Chondrocyte (in vitro differentiated cells): ENCODE data around the gene FAM72A. TPM values are rescaled to one million over a fixed set of nuclear protein-coding genes. Genes with fewer than 3 reads are reported as not detected.
"Not testable (repeated sequence)": the region's sequence is repeated elsewhere in the genome, so short reads cannot be mapped to it uniquely, and the experiment has no call there.

ENCODE experiments used
- DNase-seq: peaks from one replicate; pipeline ENCODE4 v3.0.0; 2021; ENCODE audit warnings: mixed read lengths, low spot score
- H3K27ac Mint-ChIP-seq: one replicate; pipeline ENCODE4 v1.8.0; 2021; ENCODE audit warnings: mild to moderate bottlenecking, moderate library complexity, mixed read lengths; ENCODE audit not compliant: unreplicated experiment
- H3K27me3 Mint-ChIP-seq: 2 replicates; pipeline ENCODE4 v1.8.0; 2021; ENCODE audit warnings: low read depth, mixed read lengths
- H3K36me3 Mint-ChIP-seq: 2 replicates; pipeline ENCODE4 v1.8.0; 2021; ENCODE audit warnings: low read depth, mixed read lengths
- H3K4me1 Mint-ChIP-seq: 2 replicates; pipeline ENCODE4 v1.8.0; 2021; ENCODE audit warnings: low read depth, mild to moderate bottlenecking, mixed read lengths
- H3K4me3 Mint-ChIP-seq: one replicate; pipeline ENCODE4 v1.8.0; 2021; ENCODE audit warnings: mild to moderate bottlenecking, moderate library complexity, mixed read lengths; ENCODE audit not compliant: unreplicated experiment
- H3K9me3 Mint-ChIP-seq: 2 replicates; pipeline ENCODE4 v1.8.0; 2021; ENCODE audit warnings: low read depth, mixed read lengths
- long read RNA-seq: library from polyadenylated mRNA; stranded (forward); transcript quantifications from one replicate; pipeline ENCODE4 v2.0.0, GENCODE V29; 2021
- total RNA-seq: library from RNA; stranded (reverse); gene quantifications from 3 replicates; pipeline ENCODE4 v1.2.1, GENCODE V29; 2021

Gene FAM72A
- total RNA-seq, result 1.9 to 3.3 TPM (median 2.3 TPM) in 3 replicates
- long read RNA-seq, partial matches to known transcripts, result 0 of 1 reads
- long read RNA-seq, other reads (novel, unspliced or antisense), result 0 of 1 reads

DNA sequence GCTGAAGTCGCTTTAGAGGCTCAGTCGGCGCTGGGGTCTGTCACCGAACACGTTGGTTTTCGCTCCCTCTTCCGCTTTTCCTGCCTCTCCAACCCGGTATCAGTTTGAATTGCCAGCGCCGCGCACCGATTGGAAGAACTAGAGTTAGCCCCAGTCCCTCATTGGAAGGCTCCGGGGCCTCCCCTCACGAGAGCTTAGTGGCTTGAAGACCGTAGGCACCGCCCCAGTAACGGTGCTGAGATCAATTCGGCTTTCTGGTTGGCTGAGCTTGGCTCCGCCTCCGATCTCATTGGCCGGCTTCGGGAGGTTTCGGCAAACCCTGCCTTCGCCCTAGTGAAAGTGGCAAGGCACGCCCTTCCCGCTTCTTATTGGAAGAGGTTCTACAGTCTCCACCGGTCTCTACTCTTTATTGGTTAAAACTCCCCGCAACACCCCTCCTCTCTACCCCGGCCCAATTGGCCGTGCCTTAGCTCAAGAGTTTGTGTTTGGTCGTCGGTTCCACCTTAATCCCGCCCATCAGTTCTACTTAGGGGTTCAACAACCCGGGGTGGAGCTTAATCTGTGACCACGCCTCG, at the start of gene FAM72A:
Gene FAM72A, minus strand, starts transcription at position 51 of the 575 bp plus-strand sequence. CDS start 814 bp downstream, outside the sequence.
- Mint-ChIP-seq H3K27ac (peak within 1 kb of the TSS; percentile 87), H3K4me3 (peak within 1 kb of the TSS; percentile 77)
- H3K27me3 Mint-ChIP-seq, H3K9me3 Mint-ChIP-seq, H3K36me3 Mint-ChIP-seq, H3K4me1 Mint-ChIP-seq: not testable (repeated sequence)
- peak; percentile 98 for DNase-seq

DNA sequence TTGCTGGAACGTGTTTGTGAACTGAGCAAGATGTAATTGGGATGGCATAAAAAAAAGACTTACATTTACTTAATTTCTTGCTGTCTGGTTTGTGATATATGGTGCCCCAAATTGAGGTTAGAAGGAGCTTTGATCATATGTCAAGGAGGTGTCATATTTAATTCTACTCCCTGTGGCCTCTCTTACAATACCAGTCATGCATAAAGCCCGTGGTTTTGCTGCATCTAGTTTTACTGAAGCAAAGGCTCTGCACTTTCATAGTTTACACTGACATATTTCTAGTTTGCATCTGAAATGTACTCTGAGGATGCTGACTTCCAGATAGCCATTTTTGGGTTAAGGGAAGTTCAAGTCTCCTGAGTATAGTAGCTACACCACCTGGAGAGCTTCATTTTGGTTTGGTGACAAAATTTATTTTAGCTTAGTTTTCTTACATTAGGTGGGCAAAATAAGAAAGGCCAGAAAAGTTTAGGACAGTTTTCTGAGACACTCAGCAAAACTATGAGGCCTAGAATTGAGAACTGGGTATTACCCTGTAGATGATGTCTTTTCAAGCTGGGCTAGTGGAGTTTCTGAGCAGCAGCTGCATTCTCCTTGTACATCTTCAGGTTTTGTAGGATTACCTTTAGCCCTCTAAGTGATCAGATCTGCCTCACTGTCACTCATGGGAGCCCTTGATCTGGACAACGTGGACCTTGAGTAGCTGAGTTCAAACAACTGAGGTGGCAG, 48.5 kb upstream of the FAM72A start:
- H3K4me1 Mint-ChIP-seq, DNase-seq, H3K36me3 Mint-ChIP-seq, H3K4me3 Mint-ChIP-seq, H3K9me3 Mint-ChIP-seq, H3K27ac Mint-ChIP-seq, H3K27me3 Mint-ChIP-seq: not testable (repeated sequence)

DNA sequence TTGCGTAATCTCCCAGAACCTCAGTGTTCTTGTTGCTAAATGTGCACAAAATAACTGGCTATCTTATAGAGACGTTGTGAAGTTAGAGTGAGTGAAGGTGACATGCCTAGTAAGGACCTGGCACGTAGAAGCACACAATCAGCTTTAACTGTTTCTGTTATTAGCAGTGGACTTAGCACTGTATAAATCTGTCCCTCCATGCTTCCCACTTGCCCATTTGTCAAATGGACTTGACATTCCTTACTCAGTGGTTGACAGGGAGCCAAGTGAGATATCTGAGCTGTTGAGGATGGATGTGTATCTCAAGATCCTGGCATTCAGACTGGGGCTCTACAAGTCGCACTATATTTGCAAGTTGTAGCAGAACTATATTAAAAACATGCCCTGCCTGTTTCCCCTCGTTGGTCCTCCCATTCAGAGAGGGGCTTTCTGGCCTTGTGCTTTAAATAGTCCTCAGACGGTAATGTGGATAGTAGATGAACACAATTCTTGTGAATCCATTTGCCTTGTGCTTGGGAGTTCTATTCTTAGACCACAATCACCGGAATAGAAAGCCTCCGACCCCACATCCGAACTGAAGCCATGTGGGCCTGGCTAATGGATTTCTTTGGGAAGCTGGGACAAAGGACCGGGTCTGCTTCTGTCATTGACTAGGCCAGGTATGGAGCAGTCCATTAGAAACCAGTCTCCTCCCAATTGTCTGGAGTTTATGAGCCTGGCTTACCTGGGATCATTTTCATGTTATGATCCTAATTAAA, 43.7 kb upstream of the FAM72A start:
- not testable (repeated sequence) for H3K27me3 Mint-ChIP-seq, H3K4me3 Mint-ChIP-seq

DNA sequence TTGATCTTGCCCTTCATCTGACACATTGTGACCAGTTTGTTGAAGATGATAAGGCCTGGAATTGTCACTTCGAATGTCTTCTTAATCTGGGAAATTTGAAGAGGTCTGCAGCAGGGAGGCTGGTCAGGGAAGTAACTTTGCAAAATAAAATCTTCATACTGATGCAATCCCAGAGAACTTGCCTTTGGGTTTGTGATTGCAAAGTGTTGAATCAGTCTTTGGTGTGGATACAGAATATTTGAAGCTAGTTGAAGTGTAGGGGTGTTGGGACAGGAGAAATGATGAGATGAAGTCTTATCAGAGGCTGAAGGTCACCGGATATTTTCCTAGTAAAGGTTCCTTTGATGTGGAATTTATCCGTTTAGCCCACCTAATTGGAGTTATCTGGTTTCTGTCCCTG, 42.8 kb upstream of the FAM72A start:
- H3K36me3 Mint-ChIP-seq, H3K9me3 Mint-ChIP-seq, DNase-seq, H3K4me3 Mint-ChIP-seq, H3K27me3 Mint-ChIP-seq, H3K4me1 Mint-ChIP-seq, H3K27ac Mint-ChIP-seq: not testable (repeated sequence)

More for the DNA sequence above, 43.7 kb upstream of the FAM72A start:
- H3K4me1 Mint-ChIP-seq, H3K36me3 Mint-ChIP-seq, H3K9me3 Mint-ChIP-seq, DNase-seq, H3K27ac Mint-ChIP-seq: not testable (repeated sequence)

DNA sequence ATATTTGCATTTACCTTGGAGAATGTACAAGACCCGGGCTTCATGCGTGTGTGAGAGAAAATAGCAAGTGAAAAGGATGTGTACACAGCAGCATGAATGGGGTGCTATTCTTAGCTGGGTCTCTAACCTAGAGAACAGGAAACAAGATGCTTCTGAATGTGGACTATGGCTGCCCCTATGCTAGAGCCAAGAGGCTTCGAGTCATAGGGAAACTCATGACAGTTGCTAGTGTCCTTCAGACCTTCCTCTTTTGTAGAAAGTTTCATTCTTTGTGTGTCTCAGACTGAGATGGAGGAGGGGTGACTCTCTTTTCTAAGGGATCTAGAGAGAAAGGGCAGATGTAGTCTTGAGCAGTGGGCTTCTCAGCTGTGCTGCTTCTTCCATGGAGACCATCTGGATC, 40.7 kb upstream of the FAM72A start:
- DNase-seq, result not testable (repeated sequence)

DNA sequence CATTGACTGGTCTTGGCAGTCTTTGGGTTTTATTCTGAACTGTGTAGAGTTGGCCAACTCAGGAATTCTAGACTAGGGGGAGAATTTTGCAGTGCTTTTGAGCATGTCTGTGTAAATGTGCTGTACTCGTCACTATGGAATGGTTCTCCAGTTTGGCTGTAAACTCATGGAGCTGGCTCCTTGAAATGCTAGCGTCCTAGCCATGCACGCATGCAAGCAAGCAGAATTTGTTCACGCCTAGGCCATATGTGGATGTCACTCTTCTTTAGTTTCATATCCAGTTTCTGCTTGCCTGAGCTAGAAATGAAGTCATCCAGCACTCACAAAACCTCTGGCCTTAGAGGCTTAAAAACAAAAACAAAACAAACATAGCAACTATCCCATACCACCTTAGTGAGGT, 37.6 kb upstream of the FAM72A start:
- H3K9me3 Mint-ChIP-seq, H3K4me1 Mint-ChIP-seq, H3K27me3 Mint-ChIP-seq, H3K36me3 Mint-ChIP-seq, DNase-seq, H3K27ac Mint-ChIP-seq, H3K4me3 Mint-ChIP-seq: not testable (repeated sequence)

More for the DNA sequence above, 40.7 kb upstream of the FAM72A start:
- H3K27ac Mint-ChIP-seq, H3K27me3 Mint-ChIP-seq, H3K9me3 Mint-ChIP-seq, H3K4me1 Mint-ChIP-seq, H3K4me3 Mint-ChIP-seq, H3K36me3 Mint-ChIP-seq: not testable (repeated sequence)

DNA sequence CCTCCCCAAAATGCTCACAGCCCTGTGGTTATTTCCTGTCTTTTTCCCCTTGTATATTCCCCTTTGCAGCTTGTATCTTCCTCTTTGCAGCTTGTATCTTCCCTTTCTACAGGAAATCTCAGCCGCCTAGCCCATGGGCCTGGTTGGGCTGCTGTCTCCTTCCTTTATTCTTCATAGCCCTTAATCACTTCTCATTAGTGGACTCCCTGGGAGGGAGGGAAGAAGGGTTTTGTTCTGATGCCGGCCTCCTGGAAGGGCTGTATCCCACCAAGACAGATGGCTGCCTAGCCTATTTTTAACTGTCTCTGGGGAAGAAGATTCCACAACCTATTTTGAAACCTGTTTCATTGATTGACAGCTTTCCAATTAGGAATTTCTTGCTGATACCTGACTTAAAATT, 32.6 kb upstream of the FAM72A start:
- H3K27ac Mint-ChIP-seq, H3K9me3 Mint-ChIP-seq, H3K27me3 Mint-ChIP-seq, H3K4me1 Mint-ChIP-seq, DNase-seq, H3K4me3 Mint-ChIP-seq, H3K36me3 Mint-ChIP-seq: not testable (repeated sequence)

DNA sequence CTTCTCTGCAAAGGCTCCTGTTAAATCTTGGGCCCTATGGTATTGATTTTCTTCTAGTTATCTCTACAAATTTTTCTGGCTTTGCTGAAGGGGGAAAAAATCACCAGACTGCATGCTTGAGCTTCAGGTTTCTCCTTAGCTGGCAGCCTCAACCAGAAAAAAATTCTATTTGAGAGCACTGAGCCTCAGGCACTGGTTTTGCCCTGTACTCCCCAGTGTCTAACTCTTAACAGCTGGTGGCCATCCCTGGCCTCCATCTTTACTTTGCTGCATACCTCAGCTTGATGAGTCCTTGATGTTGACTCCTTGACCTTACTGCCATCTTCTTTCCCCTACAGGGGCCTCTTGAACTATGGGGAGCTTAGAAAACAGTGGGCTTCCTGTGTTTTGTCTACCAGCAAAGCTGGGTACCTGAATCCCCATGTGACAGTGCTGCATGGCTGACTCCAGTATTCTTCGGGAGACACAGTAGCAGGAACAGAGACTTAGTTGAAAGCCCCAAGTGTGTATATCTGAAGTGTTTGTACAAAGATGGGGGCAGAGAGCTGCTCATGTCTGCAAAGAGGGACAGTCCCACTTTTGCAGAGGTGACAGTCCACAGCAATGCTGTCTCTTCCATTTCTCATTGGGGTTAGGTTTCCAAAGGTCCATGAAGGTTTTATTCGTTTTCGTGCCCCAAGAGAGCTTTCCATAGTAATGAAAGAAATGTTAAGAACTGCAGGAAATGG, 31.7 kb upstream of the FAM72A start:
- not testable (repeated sequence) for H3K4me3 Mint-ChIP-seq, H3K9me3 Mint-ChIP-seq, H3K4me1 Mint-ChIP-seq, H3K27me3 Mint-ChIP-seq, H3K36me3 Mint-ChIP-seq, DNase-seq, H3K27ac Mint-ChIP-seq

DNA sequence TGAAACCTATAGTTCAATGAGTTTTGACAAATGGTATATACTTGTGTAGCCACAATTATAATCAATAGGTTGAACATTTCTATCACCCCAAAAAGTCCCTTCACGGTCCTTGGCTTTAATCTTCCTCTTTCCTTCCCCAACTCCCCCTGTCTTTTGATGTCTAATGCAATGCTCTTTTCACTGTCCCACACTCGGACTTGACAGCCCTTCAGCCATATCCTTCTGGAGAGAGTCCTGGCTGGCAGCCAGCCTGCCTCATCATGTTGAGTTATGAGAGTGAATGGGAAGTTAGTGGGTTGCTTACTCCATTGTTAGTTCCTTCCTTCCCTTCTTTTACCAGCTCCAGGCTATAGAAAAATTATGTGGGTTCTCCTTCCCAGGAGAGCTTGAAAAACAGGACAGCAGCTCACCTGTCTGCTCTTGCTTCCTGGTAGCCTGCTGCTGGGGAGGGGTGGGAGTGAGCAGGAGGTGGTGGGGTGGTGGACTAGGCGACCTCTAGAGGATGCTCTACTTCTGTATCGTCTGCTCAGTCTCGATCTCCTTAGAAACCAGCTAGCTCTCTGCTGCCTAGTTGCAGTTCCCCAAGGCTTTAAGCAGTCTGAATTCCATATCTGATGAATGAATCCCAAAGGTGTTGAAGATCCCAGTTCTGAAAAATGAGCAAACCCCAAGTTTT, 30.5 kb upstream of the FAM72A start:
- H3K27ac Mint-ChIP-seq, H3K9me3 Mint-ChIP-seq, H3K27me3 Mint-ChIP-seq, H3K4me3 Mint-ChIP-seq, H3K4me1 Mint-ChIP-seq, H3K36me3 Mint-ChIP-seq, DNase-seq: not testable (repeated sequence)

DNA sequence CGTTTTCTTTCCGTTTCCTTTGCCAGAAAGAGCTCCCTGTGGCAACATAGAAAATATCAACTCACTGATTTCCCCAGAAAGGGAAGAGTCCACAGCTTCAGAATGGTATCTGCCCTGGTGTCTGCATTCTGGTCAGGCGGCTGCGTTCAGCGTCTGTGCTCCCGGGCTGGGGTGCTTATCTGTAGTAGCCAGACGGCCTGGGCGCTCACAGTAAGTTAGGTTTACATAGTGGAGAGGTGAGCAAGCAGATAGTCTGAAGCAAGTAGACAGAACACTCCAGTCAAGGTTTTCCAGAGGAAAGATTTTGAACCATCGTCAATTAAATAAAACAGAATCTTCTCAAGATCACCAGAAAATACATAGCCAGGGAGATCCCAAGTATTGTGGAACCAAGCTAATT, 29.4 kb upstream of the FAM72A start:
- not testable (repeated sequence) for DNase-seq, H3K9me3 Mint-ChIP-seq, H3K4me1 Mint-ChIP-seq, H3K36me3 Mint-ChIP-seq, H3K27ac Mint-ChIP-seq, H3K27me3 Mint-ChIP-seq, H3K4me3 Mint-ChIP-seq

DNA sequence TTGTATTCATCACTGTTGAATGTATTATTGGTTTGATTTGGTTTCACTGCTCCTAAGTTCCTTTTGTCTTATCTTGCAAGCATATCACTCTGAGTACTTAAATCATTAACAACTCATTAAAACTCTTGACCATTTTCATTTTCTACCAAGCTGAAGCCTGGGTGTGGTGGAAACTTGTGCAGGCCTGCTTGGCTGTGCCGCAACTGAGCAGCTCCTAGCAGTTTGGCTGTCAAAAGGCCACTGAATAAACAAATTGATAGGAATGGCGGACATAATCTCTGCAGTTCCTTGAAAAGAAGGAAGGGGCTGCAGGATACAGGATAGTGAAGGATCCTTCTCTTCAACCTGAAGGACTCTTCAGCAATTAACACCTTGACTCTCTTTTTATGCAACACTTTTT, 26.6 kb upstream of the FAM72A start:
- not testable (repeated sequence) for H3K9me3 Mint-ChIP-seq, H3K4me1 Mint-ChIP-seq, DNase-seq, H3K4me3 Mint-ChIP-seq, H3K36me3 Mint-ChIP-seq, H3K27ac Mint-ChIP-seq, H3K27me3 Mint-ChIP-seq

DNA sequence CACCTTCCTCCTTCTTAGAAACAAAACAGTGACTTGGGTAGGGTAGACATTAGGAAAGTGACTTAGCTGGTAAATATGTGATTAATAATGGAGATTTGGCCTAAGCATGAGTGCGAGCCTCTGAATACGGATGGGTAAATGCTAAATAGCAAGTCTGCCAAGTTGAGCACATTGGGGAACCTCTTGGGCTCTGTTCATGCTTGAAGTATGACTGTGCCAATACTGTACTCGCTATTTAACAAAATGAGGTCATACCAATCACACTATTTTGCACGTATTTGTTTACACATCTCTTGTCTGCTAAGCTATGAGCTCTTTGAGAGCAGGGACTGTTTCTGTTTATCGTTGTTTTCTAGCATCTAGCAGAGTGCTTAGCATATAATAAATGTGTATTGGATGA, 24.2 kb upstream of the FAM72A start:
- not testable (repeated sequence) for H3K27me3 Mint-ChIP-seq, H3K4me3 Mint-ChIP-seq, H3K9me3 Mint-ChIP-seq, H3K4me1 Mint-ChIP-seq, DNase-seq, H3K36me3 Mint-ChIP-seq, H3K27ac Mint-ChIP-seq
